IMR-90 (cell line): ENCODE results near the gene NEK5. TPM values are rescaled to one million over a fixed set of nuclear protein-coding genes. Genes with fewer than 3 reads are reported as not detected.

ENCODE experiments used
- ATAC-seq: fragments of 200-7000 bp; cut with Tn5 transposase; 2 replicates; pipeline ENCODE4 v1.9.1; 2020; ENCODE audit warnings: low read depth, mild to moderate bottlenecking, moderate library complexity
- BruUV-seq: library from RNA; stranded (reverse); fragments of 400-500 nt; replicated peaks from 2 replicates; lab custom pipeline; 2021; lab: Mats Ljungman, UMichigan
- CTCF ChIA-PET: fragments of 300-600 bp; formaldehyde crosslinking; extraction: SDS; loops from one replicate; lab custom pipeline; 2021; ENCODE audit warnings: antibody characterized with exemption; lab: Yijun Ruan, JAX
- POLR2A ChIA-PET: fragments of 300-600 bp; sonication (Branson Sonifier 250); formaldehyde crosslinking; loops from one replicate; lab custom pipeline; 2022; ENCODE audit warnings: antibody characterized with exemption; ENCODE audit not compliant: unreplicated experiment; lab: Charles Lee
- DNase-seq: peaks from one replicate; pipeline ENCODE4 v3.0.0; 2013
- H2AFZ ChIP-seq: replicated peaks from 2 replicates; pipeline ENCODE3; 2013; ENCODE audit warnings: low read length, mild to moderate bottlenecking; ENCODE audit not compliant: poor library complexity
- H2AK5ac ChIP-seq: 2 replicates; pipeline ENCODE4 v1.6.1; 2013; ENCODE audit warnings: low read depth, low read length, inconsistent platforms
- H2AK9ac ChIP-seq: replicated peaks from 2 replicates; pipeline ENCODE3; 2013; ENCODE audit warnings: mild to moderate bottlenecking, low read depth, low read length, moderate library complexity; ENCODE audit not compliant: poor library complexity
- H2BK120ac ChIP-seq: 2 replicates; pipeline ENCODE4 v1.6.1; 2013; ENCODE audit warnings: low read depth, low read length, inconsistent platforms
- H2BK15ac ChIP-seq: 3 replicates; pipeline ENCODE4 v1.6.1; 2013; ENCODE audit warnings: low read depth, low read length, inconsistent platforms
- H2BK20ac ChIP-seq: 2 replicates; pipeline ENCODE4 v1.6.1; 2013; ENCODE audit warnings: low read depth, mild to moderate bottlenecking, inconsistent platforms, low read length, moderate library complexity
- H2BK5ac ChIP-seq: 2 replicates; pipeline ENCODE4 v1.6.1; 2013; ENCODE audit warnings: mild to moderate bottlenecking, low read depth, low read length, inconsistent platforms; ENCODE audit not compliant: poor library complexity, severe bottlenecking
- H3K14ac ChIP-seq: replicated peaks from 2 replicates; pipeline ENCODE4 v1.6.1; 2013; ENCODE audit warnings: low read depth, low read length, inconsistent platforms
- H3K18ac ChIP-seq: 2 replicates; pipeline ENCODE4 v1.6.1; 2013; ENCODE audit warnings: low read depth, low read length, control low read depth
- H3K23ac ChIP-seq: 2 replicates; pipeline ENCODE4 v1.6.1; 2013; ENCODE audit warnings: low read depth, low read length, inconsistent platforms
- H3K27ac ChIP-seq: 2 replicates; pipeline ENCODE4 v1.5.1; 2013; ENCODE audit warnings: mild to moderate bottlenecking, control low read depth, low read length; ENCODE audit not compliant: insufficient read depth
- H3K27me3 ChIP-seq: 2 replicates; pipeline ENCODE4 v1.6.1; 2013; ENCODE audit warnings: low read length; ENCODE audit not compliant: control insufficient read depth, insufficient read depth
- H3K36me3 ChIP-seq: 2 replicates; pipeline ENCODE4 v1.6.1; 2013; ENCODE audit warnings: low read length, mixed read lengths; ENCODE audit not compliant: control insufficient read depth, insufficient read depth
- H3K4ac ChIP-seq: 2 replicates; pipeline ENCODE4 v1.6.1; 2013; ENCODE audit warnings: low read depth, low read length, inconsistent platforms
- H3K4me1 ChIP-seq: 2 replicates; pipeline ENCODE4 v1.6.1; 2013; ENCODE audit warnings: low read length, mixed read lengths; ENCODE audit not compliant: control insufficient read depth, insufficient read depth
- H3K4me2 ChIP-seq: 2 replicates; pipeline ENCODE4 v1.6.1; 2013; ENCODE audit warnings: low read depth, mild to moderate bottlenecking, control low read depth, low read length, moderate library complexity
- H3K4me3 ChIP-seq: 2 replicates; pipeline ENCODE4 v1.5.1; 2013; ENCODE audit warnings: low read depth, mild to moderate bottlenecking, control low read depth, low read length, moderate library complexity; ENCODE audit not compliant: insufficient read depth
- H3K56ac ChIP-seq: 2 replicates; pipeline ENCODE4 v1.6.1; 2013; ENCODE audit warnings: low read length, inconsistent platforms; ENCODE audit not compliant: insufficient read depth; ENCODE audit errors: extremely low read depth
- H3K79me1 ChIP-seq, 2 experiments: 2 replicates each; pipeline ENCODE4 v1.6.1; 2013; ENCODE audit warnings: low read length in 2 of 2, inconsistent platforms in 1 of 2, low read depth in 1 of 2
- H3K9ac ChIP-seq: 2 replicates; pipeline ENCODE4 v1.6.1; 2013; ENCODE audit warnings: low read depth, low read length, control low read depth
- H3K9me1 ChIP-seq: 2 replicates; pipeline ENCODE4 v1.6.1; 2013; ENCODE audit warnings: low read length, inconsistent platforms; ENCODE audit not compliant: insufficient read depth
- H3K9me3 ChIP-seq: 2 replicates; pipeline ENCODE4 v1.6.1; 2013; ENCODE audit warnings: low read length; ENCODE audit not compliant: control insufficient read depth, insufficient read depth
- H4K20me1 ChIP-seq: 2 replicates; pipeline ENCODE4 v1.6.1; 2013; ENCODE audit warnings: low read length, inconsistent platforms; ENCODE audit not compliant: insufficient read depth
- H4K5ac ChIP-seq: 2 replicates; pipeline ENCODE4 v1.6.1; 2013; ENCODE audit warnings: mild to moderate bottlenecking, low read depth, low read length, control low read depth
- H4K8ac ChIP-seq, 2 experiments: 2 replicates each; pipeline ENCODE4 v1.6.1; 2013; ENCODE audit warnings: low read depth in 2 of 2, low read length in 2 of 2, control low read depth in 1 of 2, inconsistent platforms in 1 of 2
- H4K91ac ChIP-seq: 2 replicates; pipeline ENCODE4 v1.6.1; 2013; ENCODE audit warnings: low read depth, low read length, inconsistent platforms; ENCODE audit not compliant: insufficient read depth
- FOS ChIP-seq: fragments of 150-350 bp; IDR thresholded peaks from 2 replicates; pipeline ENCODE4 v1.6.1; 2016; ENCODE audit warnings: low read depth, low read length
- RCOR1 ChIP-seq: IDR thresholded peaks from 2 replicates; pipeline ENCODE4 v1.6.1; 2012; ENCODE audit warnings: mild to moderate bottlenecking, low read length, improper control_type of control experiment; ENCODE audit not compliant: insufficient replicate concordance
- WGBS, 2 experiments: methylation state at CpG; one replicate each; pipeline versions ENCODE4 v1.1.5 to v1.1.7; 2013; ENCODE audit warnings: missing lambda C conversion rate in 2 of 2; ENCODE audit not compliant: insufficient read length in 1 of 2; ENCODE audit errors: extremely low coverage in 2 of 2; 5-methylcytosine and 5-hydroxymethylcytosine counted together
- dilution Hi-C: fragments of 300-500 bp; cut with HindIII; formaldehyde crosslinking; loops from one replicate; pipeline ENCODE4 v1.14.3; 2018; ENCODE audit warnings: low sequenced_read_pairs; ENCODE audit not compliant: unreplicated experiment
- in situ Hi-C: fragments of 300-500 bp; cut with MboI; formaldehyde crosslinking; loops from 3 replicates; pipeline ENCODE4 v1.14.3; 2019; ENCODE audit warnings: low sequenced_read_pairs, inconsistent platforms, mixed read lengths
- intact Hi-C: fragments of 100-400 bp; cut with micrococcal nuclease; formaldehyde crosslinking; loops from 2 replicates; pipeline ENCODE4 v1.10.0; 2022
- polyA plus RNA-seq, 3 experiments: library from polyadenylated mRNA; depleted of rRNA; stranded (reverse); fragments of >200 nt; gene quantifications; 2 replicates each; pipeline ENCODE4 v1.2.3, GENCODE V29; 2012; ENCODE audit warnings: low replicate concordance in 1 of 3
- total RNA-seq: library from RNA; depleted of rRNA; stranded (reverse); fragments of >200 nt; gene quantifications from 2 replicates; pipeline ENCODE4 v1.2.3, GENCODE V29; 2012

Gene NEK5
- total and polyA plus RNA-seq, 2 of the 4 experiments (the other 2 are of a cell fraction) = not detected

GRCh38 chr13:52027832-52028231 is 101.0 kb downstream of the NEK5 start:
- no peak overlapping the region for H3K14ac ChIP-seq
- H3K4me2 ChIP-seq = no peak overlapping the region
- H3K23ac ChIP-seq = no peak overlapping the region
- no peak overlapping the region for H2AK5ac ChIP-seq
- H3K9me1 ChIP-seq = peaks cover 8% of the 10 kb centered on the region; the same call in 1 of the 2 replicates
- no peak for DNase-seq
- in situ Hi-C loops (no loop called here), dilution Hi-C loops (no loop called here), intact Hi-C loops (no loop called here)
- no peak overlapping the region for H3K9ac ChIP-seq
- no peaks in the 10 kb centered on the region for H4K20me1 ChIP-seq
- H3K18ac ChIP-seq = no peak overlapping the region
- H2BK120ac ChIP-seq = no peak overlapping the region
- no peak overlapping the region for H3K27ac ChIP-seq
- no peak overlapping the region for H2BK5ac ChIP-seq
- ChIA-PET CTCF (interaction anchor here (1.4 kb wide), 1 partner anchor 58 kb away, joined by 3 read pairs; no protein-coding TSS in a partner anchor), POLR2A (no interaction called here)
- H4K5ac ChIP-seq = no peak overlapping the region
- no peaks in the 10 kb centered on the region for H3K27me3 ChIP-seq
- TF ChIP-seq FOS (no peak), RCOR1 (no peak)
- WGBS, 2 experiments = no CpG with 5 or more reads among the region's 1 CpG
- no peak overlapping the region for H2AK9ac ChIP-seq
- H3K56ac ChIP-seq = no peak overlapping the region
- H3K36me3 ChIP-seq = peaks cover 19% of the 10 kb centered on the region
- no peak overlapping the region for H2BK15ac ChIP-seq
- H3K4me1 ChIP-seq = no peaks in the 10 kb centered on the region
- no peak overlapping the region for H4K8ac ChIP-seq
- H3K9me3 ChIP-seq = no peaks in the 10 kb centered on the region
- no peak overlapping the region for H4K91ac ChIP-seq
- H2BK20ac ChIP-seq = no peak overlapping the region
- no peak overlapping the region for H3K4me3 ChIP-seq
- H2AFZ ChIP-seq = no peak overlapping the region
- BruUV-seq = no TSS peak
- H3K4ac ChIP-seq = no peak overlapping the region
- H3K79me1 ChIP-seq = peaks cover 7 to 29% of the 10 kb centered on the region in 2 experiments; a peak in 2 of 4 replicates
- ATAC-seq = no peak
